Measurements from ENCODE around the gene GPR137. TPM values are rescaled to one million over a fixed set of nuclear protein-coding genes. Genes with fewer than 3 reads are reported as not detected.

GPR137 gene
- total and polyA plus RNA-seq, 2 experiments from 2014 or later = 16.3 to 32.5 TPM

DNA sequence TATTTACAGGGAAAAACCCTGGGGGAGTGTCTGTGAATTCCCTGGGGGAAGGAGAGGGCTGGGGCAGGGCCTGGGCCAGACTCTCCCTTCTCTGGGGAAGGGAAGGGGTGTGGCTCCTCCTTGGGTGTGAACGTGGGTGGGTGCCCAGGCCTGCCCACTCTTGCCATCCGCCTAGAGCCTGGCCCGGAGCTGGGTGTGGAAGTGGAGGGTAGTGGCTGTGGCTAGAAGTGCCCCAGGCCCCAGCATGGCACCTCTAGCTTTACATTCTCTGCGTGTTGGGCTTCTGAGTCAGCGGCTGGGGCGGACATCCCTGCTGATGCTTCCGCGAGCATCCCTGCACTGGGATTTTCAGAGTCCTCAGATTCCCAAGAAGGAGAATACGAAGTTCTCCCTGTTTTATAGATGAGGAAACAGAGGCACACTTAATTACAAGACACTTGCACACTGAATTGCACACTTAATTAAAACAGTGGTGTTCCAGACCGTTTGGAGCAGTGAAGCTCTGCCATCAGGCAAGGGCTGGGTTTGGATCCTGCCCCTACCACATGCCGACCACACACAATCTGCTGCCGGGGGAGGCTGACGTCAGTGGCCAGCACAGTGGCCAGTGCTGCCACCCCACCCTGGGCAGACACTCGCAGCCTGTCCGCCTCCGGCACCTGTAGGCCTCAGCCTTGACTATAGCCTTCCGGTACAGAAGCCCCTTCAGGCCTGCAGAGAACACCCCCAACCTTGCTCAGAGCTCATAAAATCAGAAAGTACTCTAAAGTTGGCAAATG is 8.8 kb upstream of the GPR137 start (continued):
- TF ChIP-seq, protein P1, sequence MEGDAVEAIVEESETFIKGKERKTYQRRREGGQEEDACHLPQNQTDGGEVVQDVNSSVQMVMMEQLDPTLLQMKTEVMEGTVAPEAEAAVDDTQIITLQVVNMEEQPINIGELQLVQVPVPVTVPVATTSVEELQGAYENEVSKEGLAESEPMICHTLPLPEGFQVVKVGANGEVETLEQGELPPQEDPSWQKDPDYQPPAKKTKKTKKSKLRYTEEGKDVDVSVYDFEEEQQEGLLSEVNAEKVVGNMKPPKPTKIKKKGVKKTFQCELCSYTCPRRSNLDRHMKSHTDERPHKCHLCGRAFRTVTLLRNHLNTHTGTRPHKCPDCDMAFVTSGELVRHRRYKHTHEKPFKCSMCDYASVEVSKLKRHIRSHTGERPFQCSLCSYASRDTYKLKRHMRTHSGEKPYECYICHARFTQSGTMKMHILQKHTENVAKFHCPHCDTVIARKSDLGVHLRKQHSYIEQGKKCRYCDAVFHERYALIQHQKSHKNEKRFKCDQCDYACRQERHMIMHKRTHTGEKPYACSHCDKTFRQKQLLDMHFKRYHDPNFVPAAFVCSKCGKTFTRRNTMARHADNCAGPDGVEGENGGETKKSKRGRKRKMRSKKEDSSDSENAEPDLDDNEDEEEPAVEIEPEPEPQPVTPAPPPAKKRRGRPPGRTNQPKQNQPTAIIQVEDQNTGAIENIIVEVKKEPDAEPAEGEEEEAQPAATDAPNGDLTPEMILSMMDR (conservative IDR thresholded peaks at IDR 0.05; ENCODE audit: low read depth in 2 of 2) = no peak
- no peak for TF ChIP-seq POLR2AphosphoS5 (IDR thresholded peaks at IDR 0.05; ENCODE audit: low read depth)
- no peak for TF ChIP-seq JUNB (IDR thresholded peaks at IDR 0.05; ENCODE audit: unreplicated experiment)

DNA sequence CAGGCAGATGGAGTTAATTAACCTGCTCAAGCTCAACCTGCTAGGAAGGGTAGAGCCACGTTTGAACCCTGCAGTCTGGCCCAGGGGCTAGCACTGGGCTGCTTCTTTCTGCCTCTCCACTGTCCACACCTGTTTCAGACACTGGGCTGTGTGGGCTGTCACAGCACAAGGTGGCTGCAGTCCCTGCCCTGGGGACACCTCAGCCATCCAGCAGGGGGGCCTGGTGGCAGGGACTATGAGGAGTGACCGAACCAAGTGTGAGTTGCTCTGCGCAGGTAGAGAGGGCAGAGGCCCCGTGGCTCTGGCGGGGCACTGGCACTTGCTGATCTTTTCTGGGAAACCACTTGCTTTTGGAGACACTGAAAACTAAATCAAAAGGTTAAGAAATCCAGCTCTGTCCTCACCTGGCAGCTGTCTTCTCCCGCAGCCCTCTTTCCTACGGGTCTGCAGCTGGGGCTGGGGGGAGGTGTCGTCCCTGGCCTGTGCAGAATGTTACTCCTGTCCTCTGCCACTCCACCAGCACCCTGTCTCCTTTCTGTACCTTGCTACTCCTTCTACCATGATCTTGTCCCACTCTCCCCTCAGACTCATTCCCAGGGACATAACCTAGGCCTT is 7.0 kb upstream of the GPR137 start:
- H3K27me3 ChIP-seq (ENCODE audit: insufficient read depth) = no peaks in the 10 kb centered on the region

DNA sequence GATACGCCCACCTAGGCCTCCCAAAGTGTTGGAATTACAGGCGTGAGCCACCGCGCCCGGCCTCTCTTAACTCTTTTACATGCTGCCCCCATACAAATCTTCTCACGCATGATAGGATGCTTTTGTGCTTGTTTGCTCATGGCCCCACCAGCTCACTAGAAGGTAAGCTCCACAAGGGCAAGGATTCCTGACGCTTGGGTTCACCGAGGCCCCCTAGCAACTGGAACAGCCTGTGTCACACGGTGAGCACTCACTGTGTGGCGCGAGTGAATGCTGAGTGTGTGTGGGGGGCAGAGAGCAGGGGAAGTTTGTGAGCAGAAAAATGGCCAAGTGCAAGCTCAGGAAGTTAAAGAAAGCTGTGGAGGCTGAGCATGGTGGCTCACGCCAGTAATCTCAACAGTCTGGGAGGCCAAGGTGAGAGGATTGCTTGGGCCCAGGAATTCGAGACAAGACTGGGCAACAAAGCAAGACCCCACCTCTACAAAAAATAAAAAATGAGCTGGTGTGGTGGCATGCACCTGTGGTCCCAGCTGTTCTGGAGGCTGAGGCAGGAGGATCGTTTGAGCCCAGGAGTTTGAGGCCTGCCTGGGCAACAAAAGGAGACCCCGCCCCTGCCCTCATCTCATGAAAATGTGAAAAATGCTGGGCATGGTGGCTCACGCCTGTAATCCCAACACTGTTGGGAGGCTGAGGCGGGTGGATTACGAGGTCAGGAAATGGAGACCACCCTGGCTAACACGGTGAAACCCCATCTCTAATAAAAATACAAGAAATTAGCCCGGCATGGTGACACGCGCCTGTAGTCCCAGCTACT is 3.5 kb upstream of the GPR137 start:
- no peaks in the 10 kb centered on the region for H3K9me2 ChIP-seq (ENCODE audit: insufficient read depth)
- DNase-seq (ENCODE audit: low spot score) (no peak), ATAC-seq (no peak)
- H3K4me1 Mint-ChIP-seq = peaks cover 8% of the 10 kb centered on the region
- no peaks in the 10 kb centered on the region; the same call in 1 of the 2 replicates for H4K20me1 ChIP-seq (replicated peaks; ENCODE audit: insufficient read depth)
- no peak overlapping the region for H3K4me3 ChIP-seq
- H3K4me2 ChIP-seq = no peak overlapping the region
- no peak overlapping the region for H2AFZ ChIP-seq
- H3F3A ChIP-seq (replicated peaks; ENCODE audit: low read depth) = peaks cover 6% of the 10 kb centered on the region; the same call in 1 of the 2 replicates
- H3K27ac ChIP-seq (ENCODE audit: low read depth) = no peak overlapping the region
- H3K4me1 ChIP-seq (ENCODE audit: insufficient read depth) = peaks cover 8% of the 10 kb centered on the region
- H3K36me3 ChIP-seq (ENCODE audit: insufficient read depth) = no peaks in the 10 kb centered on the region
- H3K79me2 ChIP-seq (replicated peaks; ENCODE audit: insufficient read depth) = no peaks in the 10 kb centered on the region
- H3K9me3 Mint-ChIP-seq = no peaks in the 10 kb centered on the region
- H3K4me3 Mint-ChIP-seq = no peak overlapping the region
- H3K27ac Mint-ChIP-seq = no peak overlapping the region
- H3K27me3 Mint-ChIP-seq (ENCODE audit: insufficient read depth, low read depth, poor library complexity) = peaks cover 18% of the 10 kb centered on the region
- peaks cover 10% of the 10 kb centered on the region; the same call in 2 of the 3 replicates for H3K36me3 Mint-ChIP-seq (ENCODE audit: low read depth)
- peaks cover 11% of the 10 kb centered on the region for H3K27me3 ChIP-seq (ENCODE audit: insufficient read depth)
- no peak for TF ChIP-seq ZNF114 (CRISPR knock-in tag; IDR thresholded peaks at IDR 0.05)
- no peak for TF ChIP-seq EZH2 (IDR thresholded peaks at IDR 0.05; ENCODE audit: low read depth, unreplicated experiment)
- no peak for TF ChIP-seq POLR2AphosphoS5 (IDR thresholded peaks at IDR 0.05; ENCODE audit: low read depth)
- no peak for TF ChIP-seq CREB1 (CRISPR knock-in tag; IDR thresholded peaks at IDR 0.05; ENCODE audit: low read depth)
- no peak for TF ChIP-seq EZH2phosphoT487 (IDR thresholded peaks at IDR 0.05; ENCODE audit: unreplicated experiment)
- TF ChIP-seq, protein P2, sequence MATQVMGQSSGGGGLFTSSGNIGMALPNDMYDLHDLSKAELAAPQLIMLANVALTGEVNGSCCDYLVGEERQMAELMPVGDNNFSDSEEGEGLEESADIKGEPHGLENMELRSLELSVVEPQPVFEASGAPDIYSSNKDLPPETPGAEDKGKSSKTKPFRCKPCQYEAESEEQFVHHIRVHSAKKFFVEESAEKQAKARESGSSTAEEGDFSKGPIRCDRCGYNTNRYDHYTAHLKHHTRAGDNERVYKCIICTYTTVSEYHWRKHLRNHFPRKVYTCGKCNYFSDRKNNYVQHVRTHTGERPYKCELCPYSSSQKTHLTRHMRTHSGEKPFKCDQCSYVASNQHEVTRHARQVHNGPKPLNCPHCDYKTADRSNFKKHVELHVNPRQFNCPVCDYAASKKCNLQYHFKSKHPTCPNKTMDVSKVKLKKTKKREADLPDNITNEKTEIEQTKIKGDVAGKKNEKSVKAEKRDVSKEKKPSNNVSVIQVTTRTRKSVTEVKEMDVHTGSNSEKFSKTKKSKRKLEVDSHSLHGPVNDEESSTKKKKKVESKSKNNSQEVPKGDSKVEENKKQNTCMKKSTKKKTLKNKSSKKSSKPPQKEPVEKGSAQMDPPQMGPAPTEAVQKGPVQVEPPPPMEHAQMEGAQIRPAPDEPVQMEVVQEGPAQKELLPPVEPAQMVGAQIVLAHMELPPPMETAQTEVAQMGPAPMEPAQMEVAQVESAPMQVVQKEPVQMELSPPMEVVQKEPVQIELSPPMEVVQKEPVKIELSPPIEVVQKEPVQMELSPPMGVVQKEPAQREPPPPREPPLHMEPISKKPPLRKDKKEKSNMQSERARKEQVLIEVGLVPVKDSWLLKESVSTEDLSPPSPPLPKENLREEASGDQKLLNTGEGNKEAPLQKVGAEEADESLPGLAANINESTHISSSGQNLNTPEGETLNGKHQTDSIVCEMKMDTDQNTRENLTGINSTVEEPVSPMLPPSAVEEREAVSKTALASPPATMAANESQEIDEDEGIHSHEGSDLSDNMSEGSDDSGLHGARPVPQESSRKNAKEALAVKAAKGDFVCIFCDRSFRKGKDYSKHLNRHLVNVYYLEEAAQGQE (IDR thresholded peaks at IDR 0.05; ENCODE audit: unreplicated experiment) = no peak
- TF ChIP-seq, protein P3, sequence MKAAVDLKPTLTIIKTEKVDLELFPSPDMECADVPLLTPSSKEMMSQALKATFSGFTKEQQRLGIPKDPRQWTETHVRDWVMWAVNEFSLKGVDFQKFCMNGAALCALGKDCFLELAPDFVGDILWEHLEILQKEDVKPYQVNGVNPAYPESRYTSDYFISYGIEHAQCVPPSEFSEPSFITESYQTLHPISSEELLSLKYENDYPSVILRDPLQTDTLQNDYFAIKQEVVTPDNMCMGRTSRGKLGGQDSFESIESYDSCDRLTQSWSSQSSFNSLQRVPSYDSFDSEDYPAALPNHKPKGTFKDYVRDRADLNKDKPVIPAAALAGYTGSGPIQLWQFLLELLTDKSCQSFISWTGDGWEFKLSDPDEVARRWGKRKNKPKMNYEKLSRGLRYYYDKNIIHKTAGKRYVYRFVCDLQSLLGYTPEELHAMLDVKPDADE (IDR thresholded peaks at IDR 0.05) = no peak
- TF ChIP-seq, protein P1 (conservative IDR thresholded peaks at IDR 0.05; ENCODE audit: low read depth in 2 of 2) = no peak
- no peak for TF ChIP-seq JUNB (IDR thresholded peaks at IDR 0.05; ENCODE audit: unreplicated experiment)

More for the DNA sequence above, 7.0 kb upstream of the GPR137 start:
- TF ChIP-seq NANOG (IDR thresholded peaks at IDR 0.05; ENCODE audit: borderline replicate concordance) (no peak), ZNF114 (CRISPR knock-in tag; IDR thresholded peaks at IDR 0.05) (no peak)
- Mint-ChIP-seq H3K27me3 (ENCODE audit: insufficient read depth, low read depth, poor library complexity) (peaks cover 7% of the 10 kb centered on the region), H3K9me3 (no peaks in the 10 kb centered on the region), H3K36me3 (ENCODE audit: low read depth) (peaks cover 10% of the 10 kb centered on the region), H3K4me1 (peaks cover 4% of the 10 kb centered on the region; the same call in 2 of the 3 replicates), H3K4me3 (no peak overlapping the region), H3K27ac (no peak overlapping the region)
- H3K9me2 ChIP-seq (ENCODE audit: insufficient read depth) = no peaks in the 10 kb centered on the region
- no peak overlapping the region for H3K4me3 ChIP-seq
- ATAC-seq (no peak), DNase-seq (ENCODE audit: low spot score) (no peak)
- H2AFZ ChIP-seq = no peak overlapping the region
- no peaks in the 10 kb centered on the region for H3K36me3 ChIP-seq (ENCODE audit: insufficient read depth)
- no peaks in the 10 kb centered on the region for H3F3A ChIP-seq (replicated peaks; ENCODE audit: low read depth)
- no peaks in the 10 kb centered on the region for H3K79me2 ChIP-seq (replicated peaks; ENCODE audit: insufficient read depth)
- no peaks in the 10 kb centered on the region; the same call in 1 of the 2 replicates for H4K20me1 ChIP-seq (replicated peaks; ENCODE audit: insufficient read depth)
- peaks cover 1% of the 10 kb centered on the region for H3K4me1 ChIP-seq (ENCODE audit: insufficient read depth)
- H3K4me2 ChIP-seq = no peak overlapping the region
- no peak overlapping the region for H3K27ac ChIP-seq (ENCODE audit: low read depth)

All from GM23338 (cell line).